Erythroblast (primary cell): Measurements from ENCODE around the gene WASF2.
A peak's percentile ranks its signal among the peaks of the same experiment; 100 is the strongest.
"Not testable (repeated sequence)": the region's sequence is repeated elsewhere in the genome, so short reads cannot be mapped to it uniquely, and the experiment has no call there.

Experiments used
- DNase-seq, 2 experiments: peaks; one replicate each; lab custom pipeline; 2025; lab: John Stamatoyannopoulos, UW
- GATA1 ChIP-seq: IDR thresholded peaks from 2 replicates; pipeline ENCODE4 v1.6.1; 2011; ENCODE audit warnings: low read depth, mild to moderate bottlenecking, control low read depth, low read length, moderate library complexity
- POLR2A ChIP-seq: IDR thresholded peaks from 2 replicates; pipeline ENCODE4 v1.6.1; 2011; ENCODE audit warnings: mild to moderate bottlenecking, low read length

Gene WASF2

GRCh38 chr1:27391511-27392095 lies 98.4 kb downstream of the WASF2 start:
- peak in 1 of 2 experiments; percentile 84 for DNase-seq
- TF ChIP-seq GATA1 (no peak), POLR2A (no peak)

GRCh38 chr1:27388337-27389005 lies 101.5 kb downstream of the WASF2 start:
- TF ChIP-seq POLR2A (no peak), GATA1 (no peak)
- peak in 1 of 2 experiments; percentile 70 for DNase-seq

GRCh38 chr1:27384797-27385196 lies 105.2 kb downstream of the WASF2 start:
- not testable (repeated sequence) for DNase-seq

GRCh38 chr1:27383661-27384060 lies 106.3 kb downstream of the WASF2 start:
- DNase-seq = no peak
- TF ChIP-seq GATA1 = no peak
- TF ChIP-seq POLR2A = no peak

- TF ChIP-seq POLR2A (no peak), GATA1 (no peak)
- peak in 1 of 2 experiments; percentile 57 for DNase-seq
These were observed 106.8 kb downstream of the WASF2 start, which contains the start of gene CD164L2 for GRCh38 chr1:27383039-27383605. CD164L2 (minus strand) TSS chr1:27383333; CDS start chr1:27383239, 94 bp downstream.

- DNase-seq = no peak
- TF ChIP-seq POLR2A (no peak), GATA1 (no peak)
These were observed 107.8 kb downstream of the WASF2 start for GRCh38 chr1:27381969-27382762.

GRCh38 chr1:27380766-27381733 lies 108.9 kb downstream of the WASF2 start:
- no peak for DNase-seq
- TF ChIP-seq POLR2A = no peak
- no peak for TF ChIP-seq GATA1

GRCh38 chr1:27380224-27380623 lies 109.7 kb downstream of the WASF2 start:
- DNase-seq = no peak
- TF ChIP-seq GATA1 (no peak), POLR2A (no peak)

GRCh38 chr1:27379564-27380122 lies 110.3 kb downstream of the WASF2 start:
- no peak for TF ChIP-seq GATA1
- TF ChIP-seq POLR2A = no peak
- DNase-seq = no peak

GRCh38 chr1:27377760-27378495 lies 112.0 kb downstream of the WASF2 start:
- DNase-seq = no peak
- TF ChIP-seq POLR2A = no peak
- TF ChIP-seq GATA1 = no peak

- DNase-seq = no peak
- TF ChIP-seq GATA1 (no peak), POLR2A (no peak)
These were observed 115.4 kb downstream of the WASF2 start, which contains the start of gene FCN3 for GRCh38 chr1:27374362-27375086. FCN3 (minus strand) TSS chr1:27374824; CDS start chr1:27374818, 6 bp downstream.
